IMR-90 (cell line): ENCODE data around the gene SHC4.
A peak's percentile ranks its signal among the peaks of the same experiment; 100 is the strongest.

Source experiments
- CEBPB ChIP-seq: IDR thresholded peaks from 2 replicates; pipeline ENCODE4 v1.6.1; 2012; ENCODE audit warnings: low read depth, low read length, improper control_type of control experiment
- ELK1 ChIP-seq: fragments of 150-350 bp; IDR thresholded peaks from 2 replicates; pipeline ENCODE4 v1.6.1; 2016; ENCODE audit warnings: low read depth, mild to moderate bottlenecking, low read length, moderate library complexity, borderline replicate concordance
- POLR2A ChIP-seq: IDR thresholded peaks from 2 replicates; pipeline ENCODE4 v1.6.1; 2012; ENCODE audit warnings: mild to moderate bottlenecking, low read depth, low read length
- RAD21 ChIP-seq: IDR thresholded peaks from 2 replicates; pipeline ENCODE4 v1.6.1; 2012; ENCODE audit warnings: low read length, improper control_type of control experiment
- SMC3 ChIP-seq: fragments of 150-350 bp; IDR thresholded peaks from 2 replicates; pipeline ENCODE4 v1.6.1; 2016; ENCODE audit warnings: low read depth, mild to moderate bottlenecking, antibody characterized with exemption, low read length, moderate library complexity
- TF ChIP-seq, protein P1 (sequence below): conservative IDR thresholded peaks from 2 replicates; pipeline ENCODE4 v1.5.1; 2012; ENCODE audit warnings: mild to moderate bottlenecking, low read depth, low read length, improper control_type of control experiment

DNA sequence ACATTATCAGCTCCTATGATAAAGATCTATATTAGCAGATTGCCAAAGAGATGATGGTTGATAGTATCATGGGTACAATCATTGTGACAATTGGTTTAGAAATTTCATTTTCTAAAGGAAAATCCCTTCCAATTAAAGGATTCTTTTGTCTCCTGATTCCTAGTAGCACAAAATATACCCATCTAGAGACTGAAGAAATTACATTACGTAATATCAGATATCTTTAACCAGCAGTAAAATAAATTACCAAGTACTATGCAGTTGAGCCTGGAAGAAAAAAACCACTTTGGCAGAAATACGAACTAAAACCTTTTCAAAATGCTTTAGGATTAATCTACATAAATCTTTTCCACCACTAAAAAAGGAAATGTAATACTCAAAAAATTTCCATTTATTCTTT is 35.6 kb upstream of the SHC4 start:
- TF ChIP-seq, protein P1, sequence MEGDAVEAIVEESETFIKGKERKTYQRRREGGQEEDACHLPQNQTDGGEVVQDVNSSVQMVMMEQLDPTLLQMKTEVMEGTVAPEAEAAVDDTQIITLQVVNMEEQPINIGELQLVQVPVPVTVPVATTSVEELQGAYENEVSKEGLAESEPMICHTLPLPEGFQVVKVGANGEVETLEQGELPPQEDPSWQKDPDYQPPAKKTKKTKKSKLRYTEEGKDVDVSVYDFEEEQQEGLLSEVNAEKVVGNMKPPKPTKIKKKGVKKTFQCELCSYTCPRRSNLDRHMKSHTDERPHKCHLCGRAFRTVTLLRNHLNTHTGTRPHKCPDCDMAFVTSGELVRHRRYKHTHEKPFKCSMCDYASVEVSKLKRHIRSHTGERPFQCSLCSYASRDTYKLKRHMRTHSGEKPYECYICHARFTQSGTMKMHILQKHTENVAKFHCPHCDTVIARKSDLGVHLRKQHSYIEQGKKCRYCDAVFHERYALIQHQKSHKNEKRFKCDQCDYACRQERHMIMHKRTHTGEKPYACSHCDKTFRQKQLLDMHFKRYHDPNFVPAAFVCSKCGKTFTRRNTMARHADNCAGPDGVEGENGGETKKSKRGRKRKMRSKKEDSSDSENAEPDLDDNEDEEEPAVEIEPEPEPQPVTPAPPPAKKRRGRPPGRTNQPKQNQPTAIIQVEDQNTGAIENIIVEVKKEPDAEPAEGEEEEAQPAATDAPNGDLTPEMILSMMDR, result no peak
- TF ChIP-seq POLR2A (no peak), CEBPB (peak; percentile 61; the same call in 1 of the 2 replicates), ELK1 (no peak), SMC3 (no peak), RAD21 (no peak)
